Measurements from ENCODE around the gene CAPZA3. TPM values are rescaled to one million over a fixed set of nuclear protein-coding genes. Genes with fewer than 3 reads are reported as not detected.
"Not testable (repeated sequence)": the region's sequence is repeated elsewhere in the genome, so short reads cannot be mapped to it uniquely, and the experiment has no call there.

Gene CAPZA3
- total RNA-seq, 1 experiment from 2014 or later, result not detected

GRCh38 chr12:18749386-18749957 lies 11.6 kb downstream of the CAPZA3 start:
- H3K9me3 ChIP-seq, result no peaks in the 10 kb centered on the region
- no peak for DNase-seq
- H3K4me3 ChIP-seq, result no peak overlapping the region
- H3K27me3 ChIP-seq, result no peaks in the 10 kb centered on the region
- H3K36me3 ChIP-seq, result no peaks in the 10 kb centered on the region

GRCh38 chr12:18750085-18750484 lies 12.2 kb downstream of the CAPZA3 start:
- Histone ChIP-seq H3K9me3 (no peaks in the 10 kb centered on the region), H3K36me3 (no peaks in the 10 kb centered on the region), H3K27me3 (no peaks in the 10 kb centered on the region), H3K4me3 (no peak overlapping the region)
- DNase-seq, result no peak

GRCh38 chr12:18751866-18752265 lies 13.9 kb downstream of the CAPZA3 start:
- H3K27me3 ChIP-seq, result no peaks in the 10 kb centered on the region
- no peak overlapping the region for H3K4me3 ChIP-seq
- H3K9me3 ChIP-seq, result no peaks in the 10 kb centered on the region
- DNase-seq, result no peak
- no peaks in the 10 kb centered on the region for H3K36me3 ChIP-seq

GRCh38 chr12:18752280-18752920 lies 14.5 kb downstream of the CAPZA3 start:
- H3K9me3 ChIP-seq, result no peaks in the 10 kb centered on the region
- no peak overlapping the region for H3K4me3 ChIP-seq
- H3K36me3 ChIP-seq, result no peaks in the 10 kb centered on the region
- H3K27me3 ChIP-seq, result no peaks in the 10 kb centered on the region
- peak; percentile 52 for DNase-seq

DNA sequence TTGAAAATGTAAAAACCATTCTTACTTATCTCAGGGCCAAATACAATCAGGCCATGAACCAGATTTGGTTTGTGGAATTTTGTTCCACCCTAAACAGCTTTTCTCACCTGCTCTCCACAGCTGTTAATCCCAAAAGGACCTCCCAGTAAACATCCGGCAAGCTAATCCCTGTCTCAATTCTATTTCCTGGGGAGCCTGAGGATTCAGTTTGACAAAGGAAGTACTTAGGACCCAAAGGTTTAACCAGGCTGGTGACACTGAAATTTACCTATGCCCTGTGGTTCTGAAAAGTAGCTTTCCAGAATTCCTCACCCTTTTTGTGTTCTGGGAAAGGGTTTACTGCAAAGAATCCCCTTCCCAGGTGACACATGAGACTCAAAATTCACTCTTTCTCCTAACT lies 15.0 kb downstream of the CAPZA3 start:
- H3K4me3 ChIP-seq, result no peak overlapping the region
- H3K27me3 ChIP-seq, result no peaks in the 10 kb centered on the region
- no peaks in the 10 kb centered on the region for H3K36me3 ChIP-seq
- no peak for DNase-seq
- H3K9me3 ChIP-seq, result no peaks in the 10 kb centered on the region

- no peaks in the 10 kb centered on the region for H3K27me3 ChIP-seq
Measured at GRCh38 chr12:18753481-18754123, 15.7 kb downstream of the CAPZA3 start.

DNA sequence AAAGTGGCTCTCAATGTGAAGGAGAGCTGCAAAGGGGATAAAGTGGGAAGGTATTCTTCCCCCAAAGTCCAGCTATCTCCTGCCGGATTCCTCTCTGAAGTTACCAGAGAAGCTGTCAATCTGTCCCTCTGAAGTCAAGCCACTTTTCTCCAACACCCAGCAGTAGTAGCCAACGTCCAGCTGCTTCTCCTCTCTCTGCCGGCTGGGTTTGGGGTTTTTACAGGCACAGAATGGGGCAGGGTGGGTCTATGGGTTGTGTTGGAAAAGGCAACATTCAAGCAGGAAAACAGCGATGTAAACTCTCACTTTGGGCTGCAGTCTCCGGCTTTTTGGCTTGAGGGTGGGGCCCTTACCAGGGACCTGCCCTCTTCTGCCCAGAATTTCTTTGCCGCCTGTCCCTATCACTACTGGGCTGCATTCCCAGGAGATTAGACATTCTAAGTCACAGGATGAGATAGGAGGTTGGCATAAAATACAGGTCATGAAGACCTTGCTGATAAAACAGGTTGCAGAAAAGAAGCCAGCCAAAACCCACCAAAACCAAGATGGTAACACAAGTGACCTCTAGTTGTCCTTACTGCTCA lies 16.3 kb downstream of the CAPZA3 start:
- Histone ChIP-seq H3K27me3 (no peaks in the 10 kb centered on the region), H3K9me3 (no peaks in the 10 kb centered on the region), H3K36me3 (no peaks in the 10 kb centered on the region), H3K4me3 (no peak overlapping the region)
- DNase-seq, result no peak

More at GRCh38 chr12:18753481-18754123, 15.7 kb downstream of the CAPZA3 start:
- Histone ChIP-seq H3K9me3 (no peaks in the 10 kb centered on the region), H3K36me3 (no peaks in the 10 kb centered on the region), H3K4me3 (no peak overlapping the region)
- no peak for DNase-seq

DNA sequence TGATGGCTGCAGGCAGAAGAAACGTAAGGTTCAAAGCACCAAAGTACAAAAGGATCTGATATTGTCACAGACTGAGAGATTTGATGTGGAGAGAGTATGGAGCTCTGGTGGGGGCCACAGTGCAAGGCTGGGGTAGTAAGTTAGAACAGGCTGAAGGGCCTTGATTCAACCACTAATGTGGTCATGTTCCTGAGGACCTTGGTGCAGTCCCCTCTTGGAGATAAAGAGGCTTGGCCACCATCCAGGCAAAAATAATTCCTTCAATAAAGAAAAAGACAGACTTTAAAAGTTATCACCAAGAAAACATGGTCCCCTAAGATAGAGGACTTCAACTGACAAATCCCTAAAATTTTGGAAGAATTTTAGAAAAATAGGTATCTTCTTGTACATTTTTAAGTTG lies 17.4 kb downstream of the CAPZA3 start:
- H3K27me3 ChIP-seq, result no peaks in the 10 kb centered on the region
- H3K4me3 ChIP-seq, result no peak overlapping the region
- no peak for DNase-seq
- no peaks in the 10 kb centered on the region for H3K36me3 ChIP-seq
- H3K9me3 ChIP-seq, result no peaks in the 10 kb centered on the region

- not testable (repeated sequence) for H3K27me3 ChIP-seq, DNase-seq, H3K9me3 ChIP-seq, H3K36me3 ChIP-seq, H3K4me3 ChIP-seq
Measured at GRCh38 chr12:18766479-18766878, 28.6 kb downstream of the CAPZA3 start.

DNA sequence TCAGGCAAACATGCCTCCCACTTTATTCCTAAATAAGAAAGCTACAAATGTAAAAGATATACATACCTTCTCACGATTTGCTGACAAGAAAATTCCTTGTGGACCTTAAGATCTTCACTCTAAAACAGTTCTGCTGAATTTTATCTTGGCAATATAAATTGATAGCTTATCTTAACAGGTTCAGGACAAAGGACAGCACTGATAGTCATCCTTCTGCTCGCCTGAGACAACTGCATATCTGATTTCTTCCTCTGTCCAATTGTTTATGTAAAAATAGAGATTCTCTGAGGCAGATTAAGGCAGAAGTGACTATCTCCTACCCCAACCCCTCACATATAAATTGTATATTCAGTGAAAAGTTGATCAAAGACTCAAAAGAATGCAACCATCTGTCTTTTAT lies 44.9 kb downstream of the CAPZA3 start:
- H3K4me3 ChIP-seq, result no peak overlapping the region
- no peaks in the 10 kb centered on the region for H3K9me3 ChIP-seq
- H3K27me3 ChIP-seq, result no peaks in the 10 kb centered on the region
- DNase-seq, result no peak
- H3K36me3 ChIP-seq, result no peaks in the 10 kb centered on the region

DNA sequence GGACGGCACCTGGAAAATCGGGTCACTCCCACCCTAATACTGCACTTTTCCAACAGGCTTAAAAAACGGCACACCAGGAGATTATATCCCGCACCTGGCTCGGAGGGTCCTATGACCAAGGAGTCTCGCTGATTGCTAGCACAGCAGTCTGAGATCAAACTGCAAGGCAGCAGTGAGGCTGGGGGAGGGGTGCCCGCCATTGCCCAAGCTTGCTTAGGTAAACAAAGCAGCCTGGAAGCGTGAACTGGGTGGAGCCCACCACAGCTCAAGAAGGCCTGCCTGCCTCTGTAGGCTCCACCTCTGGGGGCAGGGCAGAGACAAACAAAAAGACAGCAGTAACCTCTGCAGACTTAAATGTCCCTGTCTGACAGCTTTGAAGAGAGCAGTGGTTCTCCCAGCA lies 47.5 kb downstream of the CAPZA3 start:
- H3K36me3 ChIP-seq, H3K9me3 ChIP-seq, H3K4me3 ChIP-seq, DNase-seq, H3K27me3 ChIP-seq: not testable (repeated sequence)

Other genes with a start within 250 kb of the CAPZA3 start
- gene PLCZ1, start 107 bp upstream of the CAPZA3 start, total RNA-seq (2014; rRNA removed; shearing (Covaris generic); ENCODE audit: low replicate concordance), result not detected in 2 replicates

All from MG63 (cell line).